HG03060 (cell line): Measurements from ENCODE around the gene EPHA3.

Source experiments
- ATAC-seq: cut with Tn5 transposase; IDR thresholded peaks from one replicate; pipeline ENCODE4 v1.9.1; 2021; ENCODE audit warnings: low read depth, moderate number of reproducible peaks; ENCODE audit not compliant: unreplicated experiment

EPHA3 gene

DNA sequence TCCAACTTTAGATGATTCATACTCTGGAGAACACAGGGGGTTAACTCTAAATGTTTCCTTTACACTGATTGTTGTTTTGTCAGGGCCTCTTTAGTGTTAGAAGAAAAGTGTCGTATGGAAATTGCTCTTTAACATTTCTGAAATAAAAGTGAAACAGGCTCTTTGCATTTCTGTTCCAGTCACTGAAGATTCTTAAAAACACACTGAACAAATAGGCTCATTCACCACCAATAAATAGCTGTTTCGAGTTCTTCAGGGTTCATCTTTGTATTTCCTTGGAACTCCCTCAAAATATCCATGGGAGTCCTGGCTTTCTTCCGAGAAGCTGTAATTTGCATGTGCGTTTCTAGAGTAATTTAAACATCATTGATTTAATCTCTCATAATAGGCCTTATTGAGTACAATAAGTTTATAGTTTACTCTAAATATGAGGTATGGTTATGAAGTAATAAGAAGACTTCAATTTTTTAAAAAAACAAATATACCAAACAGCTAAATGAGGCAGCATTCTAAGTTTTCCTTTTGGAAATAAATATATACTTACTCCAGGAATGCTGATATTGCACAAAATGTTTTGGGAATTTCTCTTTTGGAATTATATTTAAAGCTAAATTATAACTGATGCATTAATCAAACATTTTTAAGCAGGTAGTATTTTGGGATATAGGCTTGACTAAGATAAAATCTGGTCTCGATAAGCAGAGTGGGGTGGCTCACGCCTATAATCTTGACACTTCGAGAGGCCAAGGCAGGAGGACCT lies 327.4 kb downstream of the EPHA3 start:
- ATAC-seq: no peak

GRCh38 chr3:89436846-89437245 lies 329.4 kb downstream of the EPHA3 start:
- no peak for ATAC-seq

- no peak for ATAC-seq
These were observed 333.0 kb downstream of the EPHA3 start for GRCh38 chr3:89440386-89440785.

- ATAC-seq: no peak
These were observed 333.7 kb downstream of the EPHA3 start for GRCh38 chr3:89441141-89441540.

GRCh38 chr3:89446593-89446992 lies 339.2 kb downstream of the EPHA3 start:
- ATAC-seq: no peak

DNA sequence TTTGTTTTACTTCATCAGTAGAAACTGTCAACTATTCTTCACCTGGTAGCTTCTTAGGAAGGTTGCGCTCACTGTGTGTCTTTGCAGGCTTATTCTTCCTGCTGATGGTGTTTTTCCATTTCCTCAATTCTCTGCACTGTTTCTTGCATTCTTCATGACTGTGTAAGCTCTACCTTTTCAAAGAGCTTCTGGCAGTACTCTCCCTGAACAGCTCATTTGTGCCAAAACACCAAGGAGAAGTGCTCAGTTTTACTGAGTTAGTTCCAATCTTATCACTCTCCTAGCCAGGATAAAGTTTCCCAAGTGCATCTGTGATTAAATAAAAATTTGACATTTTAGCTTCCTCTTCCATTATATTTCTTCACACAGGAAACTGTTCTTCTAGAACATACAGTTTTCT lies 339.8 kb downstream of the EPHA3 start:
- no peak for ATAC-seq

GRCh38 chr3:89449086-89449485 lies 341.7 kb downstream of the EPHA3 start:
- no peak for ATAC-seq

- no peak for ATAC-seq
These were observed 344.6 kb downstream of the EPHA3 start for GRCh38 chr3:89452066-89452465.

DNA sequence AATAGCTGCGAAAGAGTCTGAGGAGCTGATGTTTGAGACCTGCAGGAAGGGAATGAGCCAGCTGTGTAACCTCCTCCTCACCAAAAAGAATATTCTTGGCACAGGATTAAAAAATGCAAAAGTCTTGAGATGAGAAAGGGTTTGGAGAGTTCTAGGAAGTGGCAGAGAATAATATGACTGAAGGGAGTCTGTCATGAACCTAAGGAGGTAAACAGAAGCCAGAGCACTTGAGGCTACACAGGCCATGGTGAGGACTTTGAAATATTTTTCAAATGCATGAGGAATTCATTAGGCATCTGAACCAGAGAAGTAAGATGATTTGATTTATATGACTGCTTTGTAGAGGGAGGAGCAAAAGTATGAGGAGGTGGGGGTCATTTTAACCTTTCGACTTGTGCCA lies 347.8 kb downstream of the EPHA3 start:
- no peak for ATAC-seq

- ATAC-seq: no peak
These were observed 360.5 kb downstream of the EPHA3 start for GRCh38 chr3:89467898-89468363.

DNA sequence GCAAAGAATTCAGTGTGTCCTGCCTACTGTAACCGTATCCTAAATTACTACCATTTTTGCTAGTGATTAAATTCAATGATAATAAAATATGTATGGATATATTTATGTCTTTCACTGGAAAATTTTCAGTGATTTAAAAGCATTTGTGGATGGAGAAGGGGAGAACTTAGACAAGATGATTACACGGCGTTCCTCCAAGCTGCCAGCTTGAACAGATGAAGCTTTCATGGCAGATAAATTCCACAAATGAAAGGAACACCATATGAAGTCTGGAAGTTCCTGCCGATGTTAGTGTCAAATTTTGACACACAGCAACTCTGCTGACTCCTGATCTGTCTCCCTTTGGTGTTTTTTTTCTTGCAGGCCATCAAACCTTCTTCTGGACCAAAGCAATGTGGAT lies 364.7 kb downstream of the EPHA3 start:
- ATAC-seq: no peak

DNA sequence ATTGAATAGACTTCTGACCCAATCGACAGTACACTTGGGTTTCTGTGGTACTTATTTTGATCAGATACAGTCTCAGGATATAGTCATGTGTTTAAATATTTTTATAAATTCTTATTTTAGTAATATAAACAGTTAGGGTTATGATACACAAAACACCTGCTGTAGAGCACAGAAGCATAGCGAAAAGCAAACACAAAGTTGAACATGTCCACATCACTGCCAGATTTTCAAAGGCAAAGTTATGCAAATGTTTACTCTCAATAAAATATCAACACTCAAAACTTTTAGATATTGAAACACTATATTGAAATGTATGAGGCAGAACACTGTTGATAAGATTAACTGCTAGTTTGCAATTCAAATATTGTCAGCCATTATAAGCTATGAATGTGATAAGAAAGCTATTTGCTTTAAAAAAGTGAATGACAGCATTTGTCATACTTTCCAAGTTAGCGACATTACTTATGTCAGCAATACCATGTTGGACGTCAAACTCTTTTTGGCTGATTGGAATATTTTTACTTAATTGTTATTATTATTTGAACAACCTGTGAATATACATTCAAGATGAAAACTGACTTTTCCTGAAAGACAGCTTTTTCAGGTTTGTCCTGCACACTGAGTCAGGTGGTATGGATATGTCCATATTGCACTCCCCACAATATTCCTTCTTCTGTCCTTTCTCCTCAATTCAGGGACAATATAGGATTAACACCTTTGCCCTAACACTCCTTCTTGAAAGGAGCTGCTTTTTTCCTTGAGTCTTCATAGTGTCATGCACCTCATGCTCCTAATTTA lies 367.1 kb downstream of the EPHA3 start:
- no peak for ATAC-seq

GRCh38 chr3:89488800-89489580 lies 381.6 kb downstream of the EPHA3 start:
- ATAC-seq: no peak

GRCh38 chr3:89490129-89490528 lies 382.7 kb downstream of the EPHA3 start:
- no peak for ATAC-seq

GRCh38 chr3:89494734-89495133 lies 387.3 kb downstream of the EPHA3 start:
- ATAC-seq: no peak

- no peak for ATAC-seq
These were observed 396.5 kb downstream of the EPHA3 start for GRCh38 chr3:89503891-89504391.

- no peak for ATAC-seq
These were observed 397.0 kb downstream of the EPHA3 start for GRCh38 chr3:89504432-89504831.

DNA sequence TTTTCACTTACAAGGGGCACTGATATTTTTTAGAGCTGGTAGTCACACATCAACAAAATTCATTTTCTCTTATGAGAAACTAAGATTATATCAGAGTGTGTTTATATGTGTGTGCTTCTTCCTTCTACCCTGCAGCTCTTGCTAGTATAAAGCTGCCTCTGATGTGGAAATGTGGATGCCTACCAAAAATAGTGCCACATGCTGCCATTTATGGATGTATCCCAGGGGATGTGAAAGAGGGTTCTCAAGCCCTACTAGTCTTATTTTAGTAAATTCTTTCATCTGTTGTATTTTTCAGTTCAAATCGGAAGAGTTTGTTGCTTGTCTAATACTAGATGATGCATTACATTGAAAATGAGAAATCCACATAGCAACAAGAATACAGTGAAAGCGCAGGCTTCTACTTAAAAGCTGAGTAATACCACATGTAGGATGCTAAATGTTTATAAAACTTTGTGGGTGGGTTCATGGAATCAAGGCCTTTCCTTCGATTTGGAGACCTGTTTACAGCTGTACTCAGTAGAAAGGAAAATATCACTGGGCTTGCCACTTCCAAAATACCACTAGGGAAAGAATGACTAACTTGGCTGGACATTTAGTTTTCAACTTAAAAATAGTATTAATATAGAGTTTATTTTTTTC lies 399.2 kb downstream of the EPHA3 start:
- no peak for ATAC-seq

DNA sequence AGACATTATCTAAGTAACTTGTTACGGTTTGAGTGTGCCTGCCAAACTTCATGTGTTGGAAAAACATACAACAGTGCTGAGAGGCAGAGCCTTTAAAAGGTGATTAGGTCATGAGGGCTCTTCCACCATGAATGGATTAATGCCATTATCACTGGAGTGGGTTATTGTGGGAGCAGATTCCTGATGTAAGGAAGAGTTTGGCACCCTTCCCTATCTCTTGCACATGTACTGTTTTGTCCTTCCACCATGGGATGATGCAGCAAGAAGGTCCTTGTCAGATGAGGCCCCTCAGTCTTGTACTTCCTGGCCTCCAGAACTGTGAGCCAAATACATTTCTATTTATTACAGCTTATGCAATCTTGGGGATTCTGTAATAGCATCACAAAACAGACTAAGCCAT lies 413.9 kb downstream of the EPHA3 start:
- no peak for ATAC-seq

DNA sequence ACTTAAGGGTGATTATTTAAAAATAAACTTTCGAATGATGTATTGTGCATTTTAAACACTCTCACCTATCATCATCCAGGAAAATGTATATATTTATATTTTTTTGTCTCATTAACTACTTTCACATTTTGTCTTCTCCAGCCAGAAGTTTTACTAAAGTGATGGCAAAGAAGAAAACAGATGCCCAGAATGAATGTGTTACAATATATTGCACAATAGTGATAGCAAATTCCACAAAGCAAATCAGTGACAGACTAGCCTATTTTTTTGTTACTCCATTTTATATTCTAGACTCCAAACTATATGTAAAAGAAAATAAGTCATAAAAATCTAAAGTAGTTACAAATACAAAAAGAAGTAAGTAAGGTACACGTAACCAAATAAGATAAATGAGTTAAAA lies 414.7 kb downstream of the EPHA3 start:
- ATAC-seq: no peak
